ENCODE measurements around the gene SERTM1. TPM values are rescaled to one million over a fixed set of nuclear protein-coding genes. Genes with fewer than 3 reads are reported as not detected.

SERTM1 gene
- total and polyA plus RNA-seq, 2 experiments from 2014 or later: 0.47 to 1.4 TPM

DNA sequence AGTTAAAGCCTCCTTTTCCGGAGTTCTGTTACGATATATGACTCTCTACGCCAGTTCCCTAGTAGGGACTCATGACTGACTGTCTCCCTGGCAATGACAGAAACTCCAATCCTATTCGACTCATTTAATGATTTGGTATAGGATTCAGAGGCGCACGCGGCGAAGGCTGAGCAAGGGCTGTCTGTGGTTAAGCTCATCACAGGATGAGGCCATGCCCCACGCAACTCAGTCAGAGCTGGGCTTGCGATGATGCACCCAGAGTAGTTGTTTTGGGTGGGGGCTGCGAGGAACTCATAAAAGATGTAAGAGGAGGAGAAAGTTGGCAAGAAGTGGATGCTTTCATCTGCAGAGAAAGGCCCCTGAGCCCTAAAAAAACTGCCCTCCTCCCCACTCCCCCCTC is 468 bp upstream of the SERTM1 start:
- H3K9me2 ChIP-seq (ENCODE audit: insufficient read depth): no peaks in the 10 kb centered on the region
- Mint-ChIP-seq H3K27me3 (ENCODE audit: insufficient read depth, low read depth, poor library complexity) (peaks cover 36% of the 10 kb centered on the region), H3K27ac (no peak overlapping the region), H3K9me3 (no peaks in the 10 kb centered on the region), H3K4me3 (peak overlapping the region; percentile 81), H3K36me3 (ENCODE audit: low read depth) (no peaks in the 10 kb centered on the region; the same call in 2 of the 3 replicates), H3K4me1 (peaks cover 8% of the 10 kb centered on the region)
- no peaks in the 10 kb centered on the region for H3K79me2 ChIP-seq (replicated peaks; ENCODE audit: insufficient read depth)
- ATAC-seq (peak; percentile 4; the same call in 1 of the 3 replicates), DNase-seq (ENCODE audit: low spot score) (peak; percentile 26)
- no peaks in the 10 kb centered on the region for H3K36me3 ChIP-seq (ENCODE audit: insufficient read depth)
- peak overlapping the region; percentile 99 for H2AFZ ChIP-seq
- peaks cover 8% of the 10 kb centered on the region; the same call in 1 of the 2 replicates for H3F3A ChIP-seq (replicated peaks; ENCODE audit: low read depth)
- no peaks in the 10 kb centered on the region for H4K20me1 ChIP-seq (replicated peaks; ENCODE audit: insufficient read depth)
- no peak for TF ChIP-seq ZNF331 (CRISPR knock-in tag; IDR thresholded peaks at IDR 0.05; ENCODE audit: low read depth)
- TF ChIP-seq STAT1 (IDR thresholded peaks at IDR 0.05; ENCODE audit: unreplicated experiment): no peak
- TF ChIP-seq JUNB (IDR thresholded peaks at IDR 0.05; ENCODE audit: unreplicated experiment): no peak
- TF ChIP-seq, protein P1, sequence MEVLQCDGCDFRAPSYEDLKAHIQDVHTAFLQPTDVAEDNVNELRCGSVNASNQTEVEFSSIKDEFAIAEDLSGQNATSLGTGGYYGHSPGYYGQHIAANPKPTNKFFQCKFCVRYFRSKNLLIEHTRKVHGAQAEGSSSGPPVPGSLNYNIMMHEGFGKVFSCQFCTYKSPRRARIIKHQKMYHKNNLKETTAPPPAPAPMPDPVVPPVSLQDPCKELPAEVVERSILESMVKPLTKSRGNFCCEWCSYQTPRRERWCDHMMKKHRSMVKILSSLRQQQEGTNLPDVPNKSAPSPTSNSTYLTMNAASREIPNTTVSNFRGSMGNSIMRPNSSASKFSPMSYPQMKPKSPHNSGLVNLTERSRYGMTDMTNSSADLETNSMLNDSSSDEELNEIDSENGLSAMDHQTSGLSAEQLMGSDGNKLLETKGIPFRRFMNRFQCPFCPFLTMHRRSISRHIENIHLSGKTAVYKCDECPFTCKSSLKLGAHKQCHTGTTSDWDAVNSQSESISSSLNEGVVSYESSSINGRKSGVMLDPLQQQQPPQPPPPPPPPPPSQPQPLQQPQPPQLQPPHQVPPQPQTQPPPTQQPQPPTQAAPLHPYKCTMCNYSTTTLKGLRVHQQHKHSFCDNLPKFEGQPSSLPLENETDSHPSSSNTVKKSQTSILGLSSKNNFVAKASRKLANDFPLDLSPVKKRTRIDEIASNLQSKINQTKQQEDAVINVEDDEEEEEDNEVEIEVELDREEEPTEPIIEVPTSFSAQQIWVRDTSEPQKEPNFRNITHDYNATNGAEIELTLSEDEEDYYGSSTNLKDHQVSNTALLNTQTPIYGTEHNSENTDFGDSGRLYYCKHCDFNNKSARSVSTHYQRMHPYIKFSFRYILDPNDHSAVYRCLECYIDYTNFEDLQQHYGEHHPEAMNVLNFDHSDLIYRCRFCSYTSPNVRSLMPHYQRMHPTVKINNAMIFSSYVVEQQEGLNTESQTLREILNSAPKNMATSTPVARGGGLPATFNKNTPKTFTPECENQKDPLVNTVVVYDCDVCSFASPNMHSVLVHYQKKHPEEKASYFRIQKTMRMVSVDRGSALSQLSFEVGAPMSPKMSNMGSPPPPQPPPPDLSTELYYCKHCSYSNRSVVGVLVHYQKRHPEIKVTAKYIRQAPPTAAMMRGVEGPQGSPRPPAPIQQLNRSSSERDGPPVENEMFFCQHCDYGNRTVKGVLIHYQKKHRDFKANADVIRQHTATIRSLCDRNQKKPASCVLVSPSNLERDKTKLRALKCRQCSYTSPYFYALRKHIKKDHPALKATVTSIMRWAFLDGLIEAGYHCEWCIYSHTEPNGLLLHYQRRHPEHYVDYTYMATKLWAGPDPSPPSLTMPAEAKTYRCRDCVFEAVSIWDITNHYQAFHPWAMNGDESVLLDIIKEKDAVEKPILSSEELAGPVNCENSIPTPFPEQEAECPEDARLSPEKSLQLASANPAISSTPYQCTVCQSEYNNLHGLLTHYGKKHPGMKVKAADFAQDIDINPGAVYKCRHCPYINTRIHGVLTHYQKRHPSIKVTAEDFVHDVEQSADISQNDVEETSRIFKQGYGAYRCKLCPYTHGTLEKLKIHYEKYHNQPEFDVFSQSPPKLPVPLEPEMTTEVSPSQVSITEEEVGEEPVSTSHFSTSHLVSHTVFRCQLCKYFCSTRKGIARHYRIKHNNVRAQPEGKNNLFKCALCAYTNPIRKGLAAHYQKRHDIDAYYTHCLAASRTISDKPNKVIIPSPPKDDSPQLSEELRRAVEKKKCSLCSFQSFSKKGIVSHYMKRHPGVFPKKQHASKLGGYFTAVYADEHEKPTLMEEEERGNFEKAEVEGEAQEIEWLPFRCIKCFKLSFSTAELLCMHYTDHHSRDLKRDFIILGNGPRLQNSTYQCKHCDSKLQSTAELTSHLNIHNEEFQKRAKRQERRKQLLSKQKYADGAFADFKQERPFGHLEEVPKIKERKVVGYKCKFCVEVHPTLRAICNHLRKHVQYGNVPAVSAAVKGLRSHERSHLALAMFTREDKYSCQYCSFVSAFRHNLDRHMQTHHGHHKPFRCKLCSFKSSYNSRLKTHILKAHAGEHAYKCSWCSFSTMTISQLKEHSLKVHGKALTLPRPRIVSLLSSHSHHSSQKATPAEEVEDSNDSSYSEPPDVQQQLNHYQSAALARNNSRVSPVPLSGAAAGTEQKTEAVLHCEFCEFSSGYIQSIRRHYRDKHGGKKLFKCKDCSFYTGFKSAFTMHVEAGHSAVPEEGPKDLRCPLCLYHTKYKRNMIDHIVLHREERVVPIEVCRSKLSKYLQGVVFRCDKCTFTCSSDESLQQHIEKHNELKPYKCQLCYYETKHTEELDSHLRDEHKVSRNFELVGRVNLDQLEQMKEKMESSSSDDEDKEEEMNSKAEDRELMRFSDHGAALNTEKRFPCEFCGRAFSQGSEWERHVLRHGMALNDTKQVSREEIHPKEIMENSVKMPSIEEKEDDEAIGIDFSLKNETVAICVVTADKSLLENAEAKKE (CRISPR knock-in tag; IDR thresholded peaks at IDR 0.05): no peak
- TF ChIP-seq ZNF114 (CRISPR knock-in tag; IDR thresholded peaks at IDR 0.05): no peak
- TF ChIP-seq POLR2AphosphoS5 (IDR thresholded peaks at IDR 0.05; ENCODE audit: low read depth): no peak
- TF ChIP-seq, protein P2, sequence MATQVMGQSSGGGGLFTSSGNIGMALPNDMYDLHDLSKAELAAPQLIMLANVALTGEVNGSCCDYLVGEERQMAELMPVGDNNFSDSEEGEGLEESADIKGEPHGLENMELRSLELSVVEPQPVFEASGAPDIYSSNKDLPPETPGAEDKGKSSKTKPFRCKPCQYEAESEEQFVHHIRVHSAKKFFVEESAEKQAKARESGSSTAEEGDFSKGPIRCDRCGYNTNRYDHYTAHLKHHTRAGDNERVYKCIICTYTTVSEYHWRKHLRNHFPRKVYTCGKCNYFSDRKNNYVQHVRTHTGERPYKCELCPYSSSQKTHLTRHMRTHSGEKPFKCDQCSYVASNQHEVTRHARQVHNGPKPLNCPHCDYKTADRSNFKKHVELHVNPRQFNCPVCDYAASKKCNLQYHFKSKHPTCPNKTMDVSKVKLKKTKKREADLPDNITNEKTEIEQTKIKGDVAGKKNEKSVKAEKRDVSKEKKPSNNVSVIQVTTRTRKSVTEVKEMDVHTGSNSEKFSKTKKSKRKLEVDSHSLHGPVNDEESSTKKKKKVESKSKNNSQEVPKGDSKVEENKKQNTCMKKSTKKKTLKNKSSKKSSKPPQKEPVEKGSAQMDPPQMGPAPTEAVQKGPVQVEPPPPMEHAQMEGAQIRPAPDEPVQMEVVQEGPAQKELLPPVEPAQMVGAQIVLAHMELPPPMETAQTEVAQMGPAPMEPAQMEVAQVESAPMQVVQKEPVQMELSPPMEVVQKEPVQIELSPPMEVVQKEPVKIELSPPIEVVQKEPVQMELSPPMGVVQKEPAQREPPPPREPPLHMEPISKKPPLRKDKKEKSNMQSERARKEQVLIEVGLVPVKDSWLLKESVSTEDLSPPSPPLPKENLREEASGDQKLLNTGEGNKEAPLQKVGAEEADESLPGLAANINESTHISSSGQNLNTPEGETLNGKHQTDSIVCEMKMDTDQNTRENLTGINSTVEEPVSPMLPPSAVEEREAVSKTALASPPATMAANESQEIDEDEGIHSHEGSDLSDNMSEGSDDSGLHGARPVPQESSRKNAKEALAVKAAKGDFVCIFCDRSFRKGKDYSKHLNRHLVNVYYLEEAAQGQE (IDR thresholded peaks at IDR 0.05; ENCODE audit: unreplicated experiment): no peak
- TF ChIP-seq, protein P3, sequence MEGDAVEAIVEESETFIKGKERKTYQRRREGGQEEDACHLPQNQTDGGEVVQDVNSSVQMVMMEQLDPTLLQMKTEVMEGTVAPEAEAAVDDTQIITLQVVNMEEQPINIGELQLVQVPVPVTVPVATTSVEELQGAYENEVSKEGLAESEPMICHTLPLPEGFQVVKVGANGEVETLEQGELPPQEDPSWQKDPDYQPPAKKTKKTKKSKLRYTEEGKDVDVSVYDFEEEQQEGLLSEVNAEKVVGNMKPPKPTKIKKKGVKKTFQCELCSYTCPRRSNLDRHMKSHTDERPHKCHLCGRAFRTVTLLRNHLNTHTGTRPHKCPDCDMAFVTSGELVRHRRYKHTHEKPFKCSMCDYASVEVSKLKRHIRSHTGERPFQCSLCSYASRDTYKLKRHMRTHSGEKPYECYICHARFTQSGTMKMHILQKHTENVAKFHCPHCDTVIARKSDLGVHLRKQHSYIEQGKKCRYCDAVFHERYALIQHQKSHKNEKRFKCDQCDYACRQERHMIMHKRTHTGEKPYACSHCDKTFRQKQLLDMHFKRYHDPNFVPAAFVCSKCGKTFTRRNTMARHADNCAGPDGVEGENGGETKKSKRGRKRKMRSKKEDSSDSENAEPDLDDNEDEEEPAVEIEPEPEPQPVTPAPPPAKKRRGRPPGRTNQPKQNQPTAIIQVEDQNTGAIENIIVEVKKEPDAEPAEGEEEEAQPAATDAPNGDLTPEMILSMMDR (conservative IDR thresholded peaks at IDR 0.05; ENCODE audit: low read depth in 2 of 2): no peak
- no peak for TF ChIP-seq EZH2 (IDR thresholded peaks at IDR 0.05; ENCODE audit: low read depth, unreplicated experiment)
- no peak for TF ChIP-seq NANOG (IDR thresholded peaks at IDR 0.05; ENCODE audit: borderline replicate concordance)
- no peak for TF ChIP-seq CREB1 (CRISPR knock-in tag; IDR thresholded peaks at IDR 0.05; ENCODE audit: low read depth)
- no peak for TF ChIP-seq EZH2phosphoT487 (IDR thresholded peaks at IDR 0.05; ENCODE audit: unreplicated experiment)
- TF ChIP-seq, protein P4, sequence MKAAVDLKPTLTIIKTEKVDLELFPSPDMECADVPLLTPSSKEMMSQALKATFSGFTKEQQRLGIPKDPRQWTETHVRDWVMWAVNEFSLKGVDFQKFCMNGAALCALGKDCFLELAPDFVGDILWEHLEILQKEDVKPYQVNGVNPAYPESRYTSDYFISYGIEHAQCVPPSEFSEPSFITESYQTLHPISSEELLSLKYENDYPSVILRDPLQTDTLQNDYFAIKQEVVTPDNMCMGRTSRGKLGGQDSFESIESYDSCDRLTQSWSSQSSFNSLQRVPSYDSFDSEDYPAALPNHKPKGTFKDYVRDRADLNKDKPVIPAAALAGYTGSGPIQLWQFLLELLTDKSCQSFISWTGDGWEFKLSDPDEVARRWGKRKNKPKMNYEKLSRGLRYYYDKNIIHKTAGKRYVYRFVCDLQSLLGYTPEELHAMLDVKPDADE (IDR thresholded peaks at IDR 0.05): no peak
- peak overlapping the region; percentile 98 for H3K4me2 ChIP-seq
- peaks cover 51% of the 10 kb centered on the region for H3K27me3 ChIP-seq (ENCODE audit: insufficient read depth)
- no peak overlapping the region for H3K27ac ChIP-seq (ENCODE audit: low read depth)
- peak overlapping the region; percentile 88 for H3K4me3 ChIP-seq
- H3K4me1 ChIP-seq (ENCODE audit: insufficient read depth): peaks cover 7% of the 10 kb centered on the region

All from GM23338 (cell line).